ENCODE data around the gene ZNF275. TPM values are rescaled to one million over a fixed set of nuclear protein-coding genes. Genes with fewer than 3 reads are reported as not detected.

ZNF275 gene
- total and polyA plus RNA-seq, 2 donors (not counting 3 experiments of a cell fraction or from before 2014, with no cell fraction given): 10.3 to 11.0 TPM

DNA sequence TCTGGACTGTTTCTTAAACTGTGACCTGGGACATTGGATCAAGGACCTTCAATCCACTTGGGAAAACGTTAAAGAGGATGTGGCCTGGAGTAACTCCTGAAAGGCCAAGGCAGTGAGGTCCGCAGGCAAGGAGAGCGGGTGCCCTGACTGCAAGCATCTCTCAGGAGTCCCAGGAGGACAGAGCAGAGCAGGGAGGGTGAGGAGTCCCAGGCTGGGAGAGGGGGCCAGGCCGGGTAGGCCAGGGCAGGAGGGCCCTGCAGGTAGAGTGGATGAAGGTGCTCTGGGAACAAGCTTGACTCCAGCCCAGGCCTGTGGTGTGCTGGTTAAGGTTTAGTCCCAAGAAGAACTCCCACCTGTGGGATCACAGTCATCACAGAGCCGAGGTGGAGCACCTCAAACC, 53.4 kb downstream of the ZNF275 start:
- Histone ChIP-seq H3K9me1 (replicated peaks; ENCODE audit: control insufficient read depth, extremely low read depth, insufficient read depth, low read length) (no peaks in the 10 kb centered on the region), H2AFZ (ENCODE audit: low read depth, low read length) (no peak overlapping the region), H3K27me3 (ENCODE audit: control insufficient read depth in 2 of 2, insufficient read depth in 2 of 2, low read length in 2 of 2) (no peaks in the 10 kb centered on the region), H3K4me2 (ENCODE audit: insufficient read depth, low read length) (no peak overlapping the region), H3K9ac (replicated peaks; ENCODE audit: extremely low read depth, insufficient read depth, low read length) (no peak overlapping the region), H3K27ac (ENCODE audit: insufficient read depth, low read depth, low read length) (no peak overlapping the region), H3K4me1 (ENCODE audit: control insufficient read depth, extremely low read depth, insufficient read depth, low read length) (no peaks in the 10 kb centered on the region), H3K36me3 (ENCODE audit: control insufficient read depth in 2 of 2, extremely low read depth in 1 of 2, insufficient read depth in 2 of 2, low read length in 2 of 2) (no peaks in the 10 kb centered on the region), H3K79me2 (ENCODE audit: control insufficient read depth, insufficient read depth, low read length) (no peaks in the 10 kb centered on the region), H4K20me1 (replicated peaks; ENCODE audit: control insufficient read depth, extremely low read depth, insufficient read depth, low read length) (no peaks in the 10 kb centered on the region), H3K9me3 (replicated peaks; ENCODE audit: control insufficient read depth, insufficient read depth, low read length) (no peaks in the 10 kb centered on the region), H3K4me3 (replicated peaks in 1 of 3; ENCODE audit: insufficient read depth in 1 of 3, low read depth in 1 of 3, low read length in 3 of 3) (no peak overlapping the region)
- DNase-seq (ENCODE audit: low read depth, low spot score): no peak
- FAIRE-seq: no peak
- ChIA-PET CTCF (no interaction called here), POLR2A (no interaction called here)
- BruUV-seq (replicated peaks): no TSS peak
- dilution Hi-C loops (cut with MboI; ENCODE audit: extremely low pct_ligation_motif_present, low sequenced_read_pairs) (no loop called here), intact Hi-C loops (cut with micrococcal nuclease) (no loop called here)
- TF ChIP-seq GATA2 (IDR thresholded peaks at IDR 0.05; ENCODE audit: insufficient read depth, insufficient read length, low read depth, low read length): no peak
- TF ChIP-seq POLR2A (IDR thresholded peaks at IDR 0.05; ENCODE audit: low read depth, low read length): no peak
- TF ChIP-seq POLR2AphosphoS5 (IDR thresholded peaks at IDR 0.05; ENCODE audit: insufficient read depth, low read depth, low read length): no peak
- no peak for TF ChIP-seq FOS (IDR thresholded peaks at IDR 0.05; ENCODE audit: borderline replicate concordance, insufficient read depth, low read length)
- no peak for TF ChIP-seq EZH2 (IDR thresholded peaks at IDR 0.05; ENCODE audit: borderline replicate concordance, low read depth, low read length, severe bottlenecking)
- TF ChIP-seq JUN (IDR thresholded peaks at IDR 0.05; ENCODE audit: borderline replicate concordance, insufficient read depth, insufficient read length, low read depth): no peak
- TF ChIP-seq MYC (IDR thresholded peaks at IDR 0.05; ENCODE audit: low read depth, low read length): no peak

GRCh38 chrX:153387987-153388721, 54.2 kb downstream of the ZNF275 start:
- intact Hi-C loops (cut with micrococcal nuclease): no loop called here
- H3K27ac ChIP-seq (ENCODE audit: insufficient read depth, low read depth, low read length): no peak overlapping the region
- POLR2A ChIA-PET: no interaction called here

More at GRCh38 chrX:153387987-153388721, 54.2 kb downstream of the ZNF275 start:
- DNase-seq (ENCODE audit: low read depth, low spot score) (no peak), FAIRE-seq (no peak)
- no peaks in the 10 kb centered on the region for H3K9me3 ChIP-seq (replicated peaks; ENCODE audit: control insufficient read depth, insufficient read depth, low read length)
- no peak overlapping the region for H2AFZ ChIP-seq (ENCODE audit: low read depth, low read length)
- dilution Hi-C loops (cut with MboI; ENCODE audit: extremely low pct_ligation_motif_present, low sequenced_read_pairs): no loop called here
- H3K9ac ChIP-seq (replicated peaks; ENCODE audit: extremely low read depth, insufficient read depth, low read length): no peak overlapping the region
- H3K79me2 ChIP-seq (ENCODE audit: control insufficient read depth, insufficient read depth, low read length): no peaks in the 10 kb centered on the region
- no peak for TF ChIP-seq POLR2AphosphoS5 (IDR thresholded peaks at IDR 0.05; ENCODE audit: insufficient read depth, low read depth, low read length)
- TF ChIP-seq, protein P1, sequence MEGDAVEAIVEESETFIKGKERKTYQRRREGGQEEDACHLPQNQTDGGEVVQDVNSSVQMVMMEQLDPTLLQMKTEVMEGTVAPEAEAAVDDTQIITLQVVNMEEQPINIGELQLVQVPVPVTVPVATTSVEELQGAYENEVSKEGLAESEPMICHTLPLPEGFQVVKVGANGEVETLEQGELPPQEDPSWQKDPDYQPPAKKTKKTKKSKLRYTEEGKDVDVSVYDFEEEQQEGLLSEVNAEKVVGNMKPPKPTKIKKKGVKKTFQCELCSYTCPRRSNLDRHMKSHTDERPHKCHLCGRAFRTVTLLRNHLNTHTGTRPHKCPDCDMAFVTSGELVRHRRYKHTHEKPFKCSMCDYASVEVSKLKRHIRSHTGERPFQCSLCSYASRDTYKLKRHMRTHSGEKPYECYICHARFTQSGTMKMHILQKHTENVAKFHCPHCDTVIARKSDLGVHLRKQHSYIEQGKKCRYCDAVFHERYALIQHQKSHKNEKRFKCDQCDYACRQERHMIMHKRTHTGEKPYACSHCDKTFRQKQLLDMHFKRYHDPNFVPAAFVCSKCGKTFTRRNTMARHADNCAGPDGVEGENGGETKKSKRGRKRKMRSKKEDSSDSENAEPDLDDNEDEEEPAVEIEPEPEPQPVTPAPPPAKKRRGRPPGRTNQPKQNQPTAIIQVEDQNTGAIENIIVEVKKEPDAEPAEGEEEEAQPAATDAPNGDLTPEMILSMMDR (IDR thresholded peaks at IDR 0.05; ENCODE audit: extremely low read depth in 1 of 2, insufficient read depth in 1 of 2, low read depth in 1 of 2, low read length in 2 of 2): no peak
- TF ChIP-seq MYC (IDR thresholded peaks at IDR 0.05; ENCODE audit: low read depth, low read length): no peak
- TF ChIP-seq MAX (IDR thresholded peaks at IDR 0.05; ENCODE audit: insufficient read depth, insufficient read length): no peak
- no peak for TF ChIP-seq JUN (IDR thresholded peaks at IDR 0.05; ENCODE audit: borderline replicate concordance, insufficient read depth, insufficient read length, low read depth)
- TF ChIP-seq POLR2A (IDR thresholded peaks at IDR 0.05; ENCODE audit: low read depth, low read length): no peak
- no peak for TF ChIP-seq EZH2 (IDR thresholded peaks at IDR 0.05; ENCODE audit: borderline replicate concordance, low read depth, low read length, severe bottlenecking)
- TF ChIP-seq GATA2 (IDR thresholded peaks at IDR 0.05; ENCODE audit: insufficient read depth, insufficient read length, low read depth, low read length): no peak
- TF ChIP-seq FOS (IDR thresholded peaks at IDR 0.05; ENCODE audit: borderline replicate concordance, insufficient read depth, low read length): no peak
- no peak overlapping the region for H3K4me2 ChIP-seq (ENCODE audit: insufficient read depth, low read length)
- no peaks in the 10 kb centered on the region for H3K36me3 ChIP-seq (ENCODE audit: control insufficient read depth in 2 of 2, extremely low read depth in 1 of 2, insufficient read depth in 2 of 2, low read length in 2 of 2)
- no peaks in the 10 kb centered on the region for H3K9me1 ChIP-seq (replicated peaks; ENCODE audit: control insufficient read depth, extremely low read depth, insufficient read depth, low read length)
- H3K4me1 ChIP-seq (ENCODE audit: control insufficient read depth, extremely low read depth, insufficient read depth, low read length): no peaks in the 10 kb centered on the region
- no TSS peak for BruUV-seq (replicated peaks)
- no peak overlapping the region for H3K4me3 ChIP-seq (replicated peaks in 1 of 3; ENCODE audit: insufficient read depth in 1 of 3, low read depth in 1 of 3, low read length in 3 of 3)
- CTCF ChIA-PET: no interaction called here
- no peaks in the 10 kb centered on the region for H4K20me1 ChIP-seq (replicated peaks; ENCODE audit: control insufficient read depth, extremely low read depth, insufficient read depth, low read length)
- no peaks in the 10 kb centered on the region for H3K27me3 ChIP-seq (ENCODE audit: control insufficient read depth in 2 of 2, insufficient read depth in 2 of 2, low read length in 2 of 2)
